Right atrium auricular region (tissue), 2 donors: Measurements from ENCODE around the gene ASCL3. TPM values are rescaled to one million over a fixed set of nuclear protein-coding genes. Genes with fewer than 3 reads are reported as not detected.
"Not testable (repeated sequence)": the region's sequence is repeated elsewhere in the genome, so short reads cannot be mapped to it uniquely, and the experiment has no call there.

Experiments used
- DNase-seq: peaks from one replicate; pipeline ENCODE4 v3.0.0-alpha.2; 2019; ENCODE audit warnings: low spot score
- H3K27ac ChIP-seq, 2 donors: fragments of 200-600 bp; sonication (generic); 1 replicate in 1 of 2; 2 replicates in 1 of 2; pipeline ENCODE4 v1.5.1; 2016 to 2019
- H3K27me3 ChIP-seq, 2 donors: fragments of 200-600 bp; sonication (generic); one replicate each; pipeline versions ENCODE4 v1.5.1 to v1.6.0; 2017 to 2019
- H3K36me3 ChIP-seq: fragments of 200-600 bp; sonication (generic); one replicate; pipeline ENCODE4 v1.5.1; 2016
- H3K4me1 ChIP-seq, 2 donors: fragments of 200-600 bp; sonication (generic); one replicate each; pipeline versions ENCODE4 v1.5.1 to v1.6.0; 2017 to 2019
- H3K4me3 ChIP-seq, 2 donors: fragments of 200-600 bp; sonication (generic); 1 replicate in 1 of 2; 2 replicates in 1 of 2; pipeline ENCODE4 v1.5.1; 2017 to 2019; ENCODE audit warnings: mild to moderate bottlenecking in 1 of 2, moderate library complexity in 1 of 2
- H3K9me3 ChIP-seq, 2 donors: fragments of 200-600 bp; sonication (generic); one replicate each; pipeline ENCODE4 v1.5.1; 2019
- total RNA-seq, 2 donors: library from RNA; depleted of rRNA; stranded (reverse); fragments of >200 nt; gene quantifications; one replicate each; pipeline ENCODE4 v1.1.0, GENCODE V29; 2016
- TF ChIP-seq, protein P1 (sequence below), 2 donors: fragments of 200-600 bp; sonication (generic); IDR thresholded peaks; one replicate each; pipeline ENCODE4 v1.5.1; 2019; ENCODE audit warnings: antibody characterized with exemption in 2 of 2

The ASCL3 gene
- total RNA-seq, 2 donors from 2014 or later, result not detected

DNA sequence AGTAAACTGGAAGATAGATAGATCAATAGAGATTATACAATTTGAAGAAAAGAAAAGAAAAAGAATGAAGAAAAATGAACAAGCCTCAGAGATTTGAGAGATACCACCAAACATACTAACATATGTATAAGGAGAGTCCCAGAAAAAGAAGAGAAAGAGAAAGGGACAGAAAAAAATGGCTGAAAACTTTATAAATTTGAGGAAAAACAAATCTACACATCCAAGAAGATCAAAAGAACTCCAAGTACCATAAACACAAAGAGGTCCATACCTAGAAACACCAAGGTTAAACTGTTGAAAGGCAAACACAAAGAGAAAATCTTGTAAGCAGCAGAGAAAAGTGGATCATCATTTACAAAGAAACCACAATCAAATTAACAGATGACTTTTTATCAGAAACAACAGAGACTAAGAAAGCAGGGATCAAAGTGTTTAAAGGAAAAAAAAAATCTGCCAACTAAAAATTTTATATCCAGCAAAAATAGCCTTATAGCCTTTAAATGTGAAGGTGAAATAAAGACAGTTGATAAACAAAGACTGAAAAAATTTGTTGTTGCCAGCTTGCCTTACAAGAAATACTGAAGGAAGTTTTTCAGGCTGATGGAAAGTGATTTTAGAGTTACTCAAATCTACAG is 43.6 kb downstream of the ASCL3 start:
- Histone ChIP-seq H3K27me3 (no peaks in the 10 kb centered on the region), H3K27ac (no peak overlapping the region), H3K9me3 (peaks cover 0 to 22% of the 10 kb centered on the region in 2 donors), H3K36me3 (no peaks in the 10 kb centered on the region), H3K4me3 (no peak overlapping the region), H3K4me1 (no peaks in the 10 kb centered on the region)
- TF ChIP-seq, protein P1, sequence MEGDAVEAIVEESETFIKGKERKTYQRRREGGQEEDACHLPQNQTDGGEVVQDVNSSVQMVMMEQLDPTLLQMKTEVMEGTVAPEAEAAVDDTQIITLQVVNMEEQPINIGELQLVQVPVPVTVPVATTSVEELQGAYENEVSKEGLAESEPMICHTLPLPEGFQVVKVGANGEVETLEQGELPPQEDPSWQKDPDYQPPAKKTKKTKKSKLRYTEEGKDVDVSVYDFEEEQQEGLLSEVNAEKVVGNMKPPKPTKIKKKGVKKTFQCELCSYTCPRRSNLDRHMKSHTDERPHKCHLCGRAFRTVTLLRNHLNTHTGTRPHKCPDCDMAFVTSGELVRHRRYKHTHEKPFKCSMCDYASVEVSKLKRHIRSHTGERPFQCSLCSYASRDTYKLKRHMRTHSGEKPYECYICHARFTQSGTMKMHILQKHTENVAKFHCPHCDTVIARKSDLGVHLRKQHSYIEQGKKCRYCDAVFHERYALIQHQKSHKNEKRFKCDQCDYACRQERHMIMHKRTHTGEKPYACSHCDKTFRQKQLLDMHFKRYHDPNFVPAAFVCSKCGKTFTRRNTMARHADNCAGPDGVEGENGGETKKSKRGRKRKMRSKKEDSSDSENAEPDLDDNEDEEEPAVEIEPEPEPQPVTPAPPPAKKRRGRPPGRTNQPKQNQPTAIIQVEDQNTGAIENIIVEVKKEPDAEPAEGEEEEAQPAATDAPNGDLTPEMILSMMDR (IDR thresholded peaks at IDR 0.05), result no peak
- DNase-seq, result no peak

DNA sequence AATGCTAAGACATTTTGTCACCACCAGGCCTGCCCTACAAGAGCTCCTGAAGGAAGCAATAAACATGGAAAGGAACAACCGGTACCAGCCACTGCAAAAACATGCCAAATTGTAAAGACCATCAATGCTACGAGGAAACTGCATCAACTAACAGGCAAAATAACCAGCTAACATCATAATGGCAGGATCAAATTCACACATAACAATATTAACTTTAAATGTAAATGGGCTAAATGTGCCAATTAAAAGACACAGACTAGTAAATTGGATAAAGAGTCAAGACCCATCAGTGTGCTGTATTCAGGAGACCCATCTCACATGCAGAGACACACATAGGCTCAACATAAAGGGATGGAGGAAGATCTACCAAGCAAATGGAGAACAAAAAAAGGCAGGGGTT is 51.6 kb downstream of the ASCL3 start:
- H3K27ac ChIP-seq, H3K9me3 ChIP-seq, H3K4me3 ChIP-seq, H3K4me1 ChIP-seq, DNase-seq, H3K27me3 ChIP-seq, H3K36me3 ChIP-seq: not testable (repeated sequence)

Other genes starting within 250 kb of the ASCL3 start
- 10 to 100 TPM; 31.8 to 34.7 TPM for gene AKIP1, start 31.8 kb downstream of the ASCL3 start, total RNA-seq
- gene C11orf16, start 10.1 kb downstream of the ASCL3 start, total RNA-seq, result not detected
- 10 to 100 TPM; 39.5 to 50.8 TPM for gene TMEM9B, start 21.4 kb upstream of the ASCL3 start, total RNA-seq
- gene NRIP3, start 61.0 kb upstream of the ASCL3 start, total RNA-seq, result 1 to 10 TPM; 1.4 to 2.0 TPM
- 1 to 10 TPM in 1 of 2 donors, under 1 TPM in 1; 0.63 to 1.6 TPM for gene SCUBE2, start 148.6 kb upstream of the ASCL3 start, total RNA-seq